Stimulated activated naive B cell treated with anti-CD40 and anti-IgM and Interleukin-4, amounts not matched to agents 10 μg/mL and 1 μg/mL and 100 μg/mL, for 72 hours (primary cell): ENCODE data around the gene CRTC1.
A peak's percentile ranks its signal among the peaks of the same experiment; 100 is the strongest.

ENCODE experiments used
- ATAC-seq, 2 donors: fragments of 150-1000 bp; cut with Tn5 transposase; replicated peaks; 2 replicates each; pipeline ENCODE4 v1.10.0; 2021; ENCODE audit warnings: moderate library complexity in 1 of 2
- DNase-seq: peaks from one replicate; pipeline ENCODE4 v3.0.0; 2021
- H3K27ac Mint-ChIP-seq: one replicate; pipeline ENCODE4 v1.8.0; 2022; ENCODE audit warnings: mild to moderate bottlenecking, mixed read lengths
- H3K27me3 Mint-ChIP-seq, 2 donors: one replicate each; pipeline ENCODE4 v1.8.0; 2022; ENCODE audit warnings: mixed read lengths in 2 of 2
- H3K36me3 Mint-ChIP-seq, 2 donors: one replicate each; pipeline ENCODE4 v1.8.0; 2022; ENCODE audit warnings: mixed read lengths in 2 of 2, mild to moderate bottlenecking in 1 of 2
- H3K4me1 Mint-ChIP-seq, 2 donors: one replicate each; pipeline ENCODE4 v1.8.0; 2022; ENCODE audit warnings: mixed read lengths in 2 of 2, mild to moderate bottlenecking in 1 of 2
- H3K4me3 Mint-ChIP-seq, 2 donors: one replicate each; pipeline ENCODE4 v1.8.0; 2022; ENCODE audit warnings: mild to moderate bottlenecking in 2 of 2, mixed read lengths in 2 of 2, moderate library complexity in 1 of 2
- H3K9me3 Mint-ChIP-seq, 2 donors: one replicate each; pipeline ENCODE4 v1.8.0; 2022; ENCODE audit warnings: mixed read lengths in 2 of 2, mild to moderate bottlenecking in 1 of 2

The CRTC1 gene

DNA sequence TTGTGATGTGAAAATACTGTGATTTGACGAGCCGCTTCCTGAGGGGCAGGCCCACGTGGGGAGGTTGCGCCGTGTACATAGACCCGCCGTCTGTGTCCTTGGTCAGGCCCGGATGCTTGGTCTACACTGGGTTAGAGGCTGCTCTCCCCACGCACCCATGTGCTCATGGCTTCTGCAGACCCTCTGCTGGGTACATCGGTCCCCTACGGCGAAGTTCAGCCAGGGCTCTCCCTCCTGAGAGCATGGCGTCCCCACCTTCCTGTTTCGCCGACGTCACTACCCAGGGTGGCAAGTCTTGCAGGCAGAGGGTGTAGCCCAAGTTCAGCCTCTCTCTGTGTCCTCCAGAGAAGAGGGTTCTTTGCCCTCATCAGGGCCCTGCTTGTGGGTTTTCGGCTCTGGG is 96.6 kb downstream of the CRTC1 start:
- peaks cover 9 to 14% of the 10 kb centered on the region in 2 donors for H3K27me3 Mint-ChIP-seq
- no peaks in the 10 kb centered on the region for H3K9me3 Mint-ChIP-seq
- no peak overlapping the region for H3K27ac Mint-ChIP-seq
- DNase-seq: no peak
- H3K4me1 Mint-ChIP-seq: peaks cover 14 to 20% of the 10 kb centered on the region in 2 donors
- no peak overlapping the region for H3K4me3 Mint-ChIP-seq
- peaks cover 2 to 3% of the 10 kb centered on the region in 2 donors for H3K36me3 Mint-ChIP-seq
- ATAC-seq: no peak

DNA sequence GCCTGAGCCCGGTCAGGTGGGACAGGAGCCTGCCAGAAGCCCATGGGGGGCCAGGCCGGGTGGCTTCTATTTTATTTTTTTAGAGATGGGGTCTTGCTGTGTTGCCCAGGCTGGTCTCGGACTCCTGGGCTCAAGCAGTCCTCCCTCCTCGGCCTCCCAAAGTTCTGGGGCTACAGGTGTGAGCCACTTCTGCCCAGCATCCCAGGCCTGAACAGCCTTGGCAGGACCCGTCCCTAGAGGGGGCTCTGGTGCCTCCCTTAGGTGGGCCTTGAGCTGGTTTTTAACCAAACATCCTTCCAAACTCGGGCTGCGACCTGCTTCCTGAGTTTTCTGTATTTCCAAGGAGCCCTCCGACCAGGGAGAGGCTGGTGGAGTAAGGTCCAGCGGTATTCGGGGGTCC is 97.2 kb downstream of the CRTC1 start:
- no peak for ATAC-seq
- Mint-ChIP-seq H3K4me3 (no peak overlapping the region), H3K27me3 (peaks cover 14 to 19% of the 10 kb centered on the region in 2 donors)

DNA sequence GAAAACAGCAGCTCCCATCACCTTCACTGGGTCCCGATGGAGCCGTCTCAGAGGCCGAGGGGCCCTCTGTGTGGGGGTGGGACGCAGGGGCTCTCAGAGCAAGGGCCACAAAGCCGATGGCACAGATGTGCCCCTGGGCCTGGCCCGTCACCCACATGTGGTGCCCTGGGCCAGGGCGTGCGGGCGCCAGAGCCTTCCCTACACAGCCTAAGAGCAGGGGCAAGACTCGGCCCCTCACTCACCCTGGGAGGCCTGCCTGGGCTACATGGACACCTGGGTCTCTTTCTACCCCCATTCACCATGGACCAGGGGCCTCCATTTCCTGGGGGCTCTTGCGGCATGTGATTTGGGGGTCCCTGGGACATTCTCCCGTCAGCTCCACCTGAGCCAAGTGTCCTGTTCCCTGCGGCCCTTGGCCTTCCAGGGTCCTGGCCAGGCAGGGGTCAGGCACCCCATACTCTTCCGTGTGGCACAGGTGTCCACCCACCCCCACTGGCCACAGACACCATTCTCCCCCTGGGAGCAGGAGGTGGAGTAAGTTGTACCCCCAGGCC is 97.6 kb downstream of the CRTC1 start:
- Mint-ChIP-seq H3K4me1 (peaks cover 22 to 31% of the 10 kb centered on the region in 2 donors), H3K27me3 (peaks cover 19 to 24% of the 10 kb centered on the region in 2 donors), H3K9me3 (peaks cover 0 to 1% of the 10 kb centered on the region in 2 donors), H3K4me3 (no peak overlapping the region), H3K36me3 (peaks cover 2 to 7% of the 10 kb centered on the region in 2 donors), H3K27ac (no peak overlapping the region)
- DNase-seq: no peak
- no peak for ATAC-seq

More for the DNA sequence above, 97.2 kb downstream of the CRTC1 start:
- DNase-seq: no peak
- H3K27ac Mint-ChIP-seq: no peak overlapping the region
- peaks cover 0 to 1% of the 10 kb centered on the region in 2 donors for H3K9me3 Mint-ChIP-seq
- H3K36me3 Mint-ChIP-seq: peaks cover 2 to 3% of the 10 kb centered on the region in 2 donors
- peaks cover 18 to 26% of the 10 kb centered on the region in 2 donors for H3K4me1 Mint-ChIP-seq

DNA sequence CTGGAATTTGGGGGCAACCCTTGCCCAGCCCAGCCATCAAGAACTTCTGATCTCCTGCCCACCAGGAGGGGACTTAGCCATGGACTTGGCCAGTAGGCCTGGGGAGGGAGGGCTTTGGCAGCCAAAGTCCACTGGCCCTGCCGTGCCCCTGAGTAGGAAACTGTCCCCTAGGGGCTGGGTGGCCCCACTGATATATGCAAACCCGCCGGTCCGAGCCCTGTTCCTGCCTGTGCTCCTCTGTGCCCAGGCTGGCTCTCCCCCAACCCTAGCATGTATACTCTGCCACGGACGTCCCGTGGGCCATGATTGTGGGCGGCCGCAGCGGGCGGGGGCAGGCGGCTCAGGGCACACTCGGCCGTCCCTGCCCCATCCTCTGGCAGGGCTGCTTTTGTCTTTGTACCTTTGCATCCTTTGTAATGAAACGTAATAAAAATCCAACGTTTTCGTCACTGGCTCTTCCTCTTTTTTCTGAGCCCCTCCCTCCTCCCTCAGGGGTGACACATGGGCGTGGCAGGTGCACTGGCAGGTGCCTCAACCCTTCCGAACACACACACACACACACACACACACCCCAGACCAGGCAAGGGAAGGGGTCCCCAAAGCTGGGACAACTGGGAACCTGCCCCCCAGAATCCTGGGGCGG is 98.5 kb downstream of the CRTC1 start:
- Mint-ChIP-seq H3K4me3 (no peak overlapping the region), H3K27me3 (peaks cover 28 to 33% of the 10 kb centered on the region in 2 donors), H3K36me3 (peaks cover 0 to 7% of the 10 kb centered on the region in 2 donors), H3K27ac (no peak overlapping the region), H3K9me3 (peaks cover 0 to 1% of the 10 kb centered on the region in 2 donors), H3K4me1 (peaks cover 22 to 35% of the 10 kb centered on the region in 2 donors)
- ATAC-seq: no peak
- no peak for DNase-seq

DNA sequence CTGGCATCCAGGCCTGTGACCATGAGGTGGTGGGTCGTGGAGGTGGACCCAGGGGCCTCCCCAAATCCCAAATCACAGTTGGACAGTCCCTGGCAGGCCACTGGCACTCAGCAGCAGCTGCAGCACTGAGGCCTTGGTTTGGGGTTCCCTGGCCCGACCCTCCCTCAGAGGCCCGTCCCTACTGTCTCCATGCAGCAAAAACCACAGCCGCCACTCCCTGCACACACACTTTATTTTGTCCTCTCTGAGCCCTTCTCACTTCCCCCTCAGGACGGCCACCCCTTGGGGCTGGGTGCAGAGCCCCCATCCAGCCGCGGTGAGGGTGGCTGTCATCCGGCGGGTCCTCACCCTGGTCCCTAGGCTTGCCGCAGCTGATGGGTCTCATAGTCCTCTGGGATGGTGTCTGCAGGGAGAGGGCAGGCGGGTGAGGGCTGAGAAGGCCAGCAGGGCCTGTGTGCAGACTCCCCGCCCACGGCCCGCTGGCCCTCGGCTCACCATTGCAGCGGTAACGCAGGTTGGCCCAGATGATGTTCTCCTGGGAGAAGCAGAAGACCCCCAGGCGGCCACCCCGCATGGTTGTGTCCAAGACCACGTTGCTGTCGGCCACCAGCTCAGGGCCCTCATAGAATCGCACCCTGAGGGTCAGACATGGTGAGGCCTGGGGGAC is 99.2 kb downstream of the CRTC1 start:
- H3K27me3 Mint-ChIP-seq: peaks cover 35 to 40% of the 10 kb centered on the region in 2 donors
- H3K4me3 Mint-ChIP-seq: no peak overlapping the region

DNA sequence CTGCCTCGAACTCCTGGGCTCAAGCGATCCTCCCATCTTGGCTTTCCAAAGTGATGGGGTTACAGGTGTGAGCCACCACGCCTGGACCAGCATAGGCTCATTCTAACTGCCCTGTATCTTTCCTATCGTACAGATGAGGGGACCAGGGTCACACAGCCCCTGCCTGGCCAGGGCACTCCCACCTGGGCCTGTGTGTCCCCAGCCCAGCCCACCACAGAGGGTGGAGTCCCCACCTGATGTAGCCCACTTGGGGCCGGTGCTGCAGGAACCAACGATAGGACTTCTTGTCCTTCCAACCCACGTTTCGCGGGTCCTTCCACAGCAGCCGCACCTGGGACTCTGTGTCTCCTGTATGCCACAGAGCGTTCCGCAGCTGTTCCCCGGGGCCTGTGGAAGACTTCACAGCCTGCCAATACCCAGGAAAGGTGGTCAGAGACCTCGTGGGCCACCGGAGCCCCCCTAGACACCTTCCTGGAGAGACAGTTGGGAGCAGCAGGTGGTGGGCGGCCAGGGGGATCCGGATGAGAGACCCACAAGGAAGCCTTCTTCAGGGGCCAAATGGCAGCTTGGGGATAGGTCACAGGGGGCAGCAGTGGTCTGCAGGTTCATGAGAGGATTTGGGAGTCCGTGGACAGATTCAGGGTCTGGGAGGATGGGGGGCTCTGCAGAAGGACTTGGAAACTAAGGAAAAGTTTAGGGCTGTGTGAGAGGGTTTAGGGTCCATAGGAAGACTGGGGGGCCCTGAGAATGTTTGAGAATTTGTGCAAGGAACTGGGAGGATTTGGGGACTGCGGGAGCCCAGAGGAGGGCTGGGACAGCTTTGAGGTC is 100.7 kb downstream of the CRTC1 start:
- no peak for DNase-seq
- peaks cover 45 to 55% of the 10 kb centered on the region in 2 donors for H3K27me3 Mint-ChIP-seq

More for the DNA sequence above, 99.2 kb downstream of the CRTC1 start:
- H3K36me3 Mint-ChIP-seq: peaks cover 0 to 6% of the 10 kb centered on the region in 2 donors
- peaks cover 28 to 40% of the 10 kb centered on the region in 2 donors for H3K4me1 Mint-ChIP-seq
- ATAC-seq (no peak), DNase-seq (no peak)
- H3K9me3 Mint-ChIP-seq: peaks cover 0 to 1% of the 10 kb centered on the region in 2 donors
- no peak overlapping the region for H3K27ac Mint-ChIP-seq

DNA sequence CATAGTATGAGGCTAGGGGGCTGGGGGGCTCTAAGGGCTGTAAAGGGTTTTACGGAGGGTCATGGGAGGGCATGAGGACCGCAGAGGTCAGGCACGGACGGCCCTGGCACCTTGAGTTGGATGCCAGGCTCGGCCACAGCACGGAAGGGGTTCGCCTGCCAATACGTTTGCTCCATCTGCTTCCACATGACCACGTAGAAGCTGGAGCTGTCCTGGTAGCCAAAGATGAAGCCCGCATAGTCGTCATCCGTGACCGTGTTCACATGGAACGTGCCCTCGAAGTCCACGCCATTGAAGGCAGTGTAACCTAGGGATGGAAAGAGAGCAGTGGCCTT is 101.3 kb downstream of the CRTC1 start:
- Mint-ChIP-seq H3K4me1 (peaks cover 35 to 51% of the 10 kb centered on the region in 2 donors), H3K9me3 (peaks cover 0 to 1% of the 10 kb centered on the region in 2 donors), H3K4me3 (no peak overlapping the region), H3K27ac (no peak overlapping the region), H3K27me3 (peaks cover 51 to 61% of the 10 kb centered on the region in 2 donors), H3K36me3 (peaks cover 0 to 9% of the 10 kb centered on the region in 2 donors)
- ATAC-seq: no peak
- no peak for DNase-seq

More for the DNA sequence above, 100.7 kb downstream of the CRTC1 start:
- ATAC-seq: no peak
- H3K4me1 Mint-ChIP-seq: peaks cover 33 to 45% of the 10 kb centered on the region in 2 donors
- H3K36me3 Mint-ChIP-seq: peaks cover 0 to 8% of the 10 kb centered on the region in 2 donors
- no peak overlapping the region for H3K27ac Mint-ChIP-seq
- no peak overlapping the region for H3K4me3 Mint-ChIP-seq
- H3K9me3 Mint-ChIP-seq: peaks cover 0 to 1% of the 10 kb centered on the region in 2 donors

DNA sequence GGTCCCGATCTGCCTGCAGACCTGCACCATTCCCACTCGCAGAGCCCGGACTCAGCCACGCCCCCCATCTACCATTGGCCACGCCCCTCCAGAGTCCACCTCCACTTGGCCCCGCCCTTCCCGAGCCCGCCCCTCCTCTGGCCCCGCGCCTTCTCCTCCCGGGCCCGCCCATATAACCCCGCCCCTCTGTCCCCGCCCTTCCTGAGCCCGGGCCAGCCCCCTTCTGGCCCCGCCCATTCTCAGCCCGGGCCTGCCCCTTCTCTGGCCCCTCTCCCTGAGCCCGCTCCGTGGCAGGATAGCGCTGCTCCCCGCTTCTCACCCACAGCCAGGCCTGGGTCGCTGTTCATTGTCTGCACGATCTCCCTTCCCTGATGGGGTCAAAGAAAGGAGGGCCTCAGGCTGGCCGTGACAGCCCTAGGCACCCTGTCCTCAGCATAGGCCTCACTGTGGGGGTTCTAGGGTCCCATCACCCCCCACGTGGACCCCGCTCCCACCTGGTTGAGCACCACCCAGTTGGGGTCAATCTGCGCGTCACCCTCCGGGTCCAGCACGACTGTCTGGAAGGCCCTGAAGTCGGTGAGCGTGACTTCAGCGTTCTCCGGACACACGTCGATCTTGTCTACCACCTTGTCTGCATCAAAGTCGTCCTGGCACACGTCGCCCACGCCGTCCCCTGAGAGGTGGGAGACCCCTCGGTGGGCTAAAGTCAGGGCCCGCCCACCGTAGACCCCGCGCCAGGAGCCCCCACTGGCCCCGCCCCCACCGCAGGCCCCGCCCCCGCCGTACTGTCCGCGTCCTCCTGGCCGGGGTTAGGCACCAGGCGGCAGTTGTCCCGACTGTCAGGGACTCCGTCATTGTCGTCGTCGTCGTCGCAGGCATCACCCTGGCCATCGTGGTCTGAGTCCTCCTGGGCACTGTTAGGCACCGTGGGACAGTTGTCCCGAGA is 102.0 kb downstream of the CRTC1 start:
- peak; percentile 55 to 62 for ATAC-seq
- Mint-ChIP-seq H3K4me3 (peak overlapping the region; percentile 44 to 56), H3K36me3 (peaks cover 0 to 9% of the 10 kb centered on the region in 2 donors), H3K27ac (peak overlapping the region; percentile 49), H3K4me1 (peaks cover 39 to 58% of the 10 kb centered on the region in 2 donors), H3K27me3 (peaks cover 56 to 68% of the 10 kb centered on the region in 2 donors), H3K9me3 (peaks cover 0 to 1% of the 10 kb centered on the region in 2 donors)
- DNase-seq: peak; percentile 27

DNA sequence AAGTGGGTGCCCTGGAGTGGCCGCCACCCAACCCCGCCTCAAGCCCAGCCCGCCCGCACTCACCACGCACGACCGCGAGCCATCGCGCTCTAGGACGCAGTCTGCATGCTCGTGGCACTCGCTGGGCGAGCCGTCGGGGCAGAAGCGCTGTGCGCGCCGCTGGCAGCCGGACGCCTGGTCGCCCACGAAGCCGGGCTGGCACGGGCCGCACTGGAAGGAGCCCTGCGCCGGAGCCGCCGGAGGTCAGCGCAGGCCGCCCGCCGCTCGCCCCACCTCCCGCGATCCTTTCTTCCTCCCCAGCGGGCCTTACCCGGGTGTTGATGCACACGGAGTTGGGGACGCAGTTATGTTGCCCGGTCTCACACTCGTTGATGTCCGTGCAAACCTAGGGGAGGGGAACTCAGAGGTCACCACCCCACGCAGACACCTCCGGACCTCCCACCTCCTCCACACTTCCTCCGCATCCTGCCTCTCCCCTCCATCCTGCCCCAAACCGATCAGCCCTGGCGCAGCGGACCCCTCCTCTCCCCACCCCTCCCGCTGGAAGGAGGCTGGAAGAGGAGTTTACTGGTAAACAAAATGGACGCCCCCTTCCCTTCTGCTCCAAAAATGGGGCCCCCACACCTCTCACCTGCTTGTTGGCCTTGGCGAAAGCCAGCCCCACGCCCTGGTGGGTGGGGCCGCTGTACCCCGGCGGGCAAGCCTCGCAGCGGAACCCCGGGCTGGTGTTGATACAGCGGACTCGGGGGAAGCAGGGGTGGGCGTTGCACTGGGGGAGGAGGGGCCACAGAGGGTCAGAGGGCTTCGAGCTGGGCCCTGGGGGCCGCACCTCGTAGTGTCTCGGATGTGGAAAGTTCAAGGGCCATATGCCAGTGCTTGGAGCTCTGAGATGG is 105.3 kb downstream of the CRTC1 start:
- no peak for DNase-seq
- peak overlapping the region; percentile 80 to 87 for H3K4me3 Mint-ChIP-seq
- peaks cover 0 to 9% of the 10 kb centered on the region in 2 donors for H3K36me3 Mint-ChIP-seq
- H3K27me3 Mint-ChIP-seq: peaks cover 76 to 93% of the 10 kb centered on the region in 2 donors
- ATAC-seq: no peak
- peaks cover 0 to 1% of the 10 kb centered on the region in 2 donors for H3K9me3 Mint-ChIP-seq
- H3K4me1 Mint-ChIP-seq: peaks cover 38 to 56% of the 10 kb centered on the region in 2 donors
- H3K27ac Mint-ChIP-seq: peak overlapping the region; percentile 59

DNA sequence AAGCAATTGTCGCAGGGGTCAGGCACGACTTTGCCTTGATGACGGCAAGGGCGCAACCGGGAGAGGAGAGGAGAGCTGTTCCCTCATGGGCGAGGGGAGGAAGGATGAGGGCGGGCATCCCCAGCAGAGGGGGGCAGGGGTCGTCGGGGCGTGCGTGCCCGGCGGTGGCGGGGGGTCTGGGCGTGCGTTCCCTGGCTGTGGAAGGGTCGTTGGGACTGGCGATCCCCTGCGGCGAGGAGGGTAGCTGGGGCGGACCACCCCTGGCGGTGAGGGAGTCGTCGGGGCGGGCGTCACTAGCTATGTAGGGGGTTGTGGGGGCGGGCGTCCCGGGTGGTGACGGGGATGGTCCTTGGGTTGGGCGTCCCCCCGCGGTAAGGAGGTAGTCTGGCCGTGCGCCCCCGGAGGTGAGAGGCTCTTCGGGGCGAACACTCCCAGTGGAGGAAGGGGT is 106.0 kb downstream of the CRTC1 start:
- no peak for ATAC-seq
- Mint-ChIP-seq H3K27ac (peak overlapping the region; percentile 59), H3K4me3 (peak overlapping the region; percentile 80 to 87), H3K27me3 (peaks cover 74 to 90% of the 10 kb centered on the region in 2 donors), H3K36me3 (peaks cover 0 to 9% of the 10 kb centered on the region in 2 donors), H3K4me1 (peaks cover 33 to 56% of the 10 kb centered on the region in 2 donors), H3K9me3 (peaks cover 0 to 1% of the 10 kb centered on the region in 2 donors)
- DNase-seq: no peak

DNA sequence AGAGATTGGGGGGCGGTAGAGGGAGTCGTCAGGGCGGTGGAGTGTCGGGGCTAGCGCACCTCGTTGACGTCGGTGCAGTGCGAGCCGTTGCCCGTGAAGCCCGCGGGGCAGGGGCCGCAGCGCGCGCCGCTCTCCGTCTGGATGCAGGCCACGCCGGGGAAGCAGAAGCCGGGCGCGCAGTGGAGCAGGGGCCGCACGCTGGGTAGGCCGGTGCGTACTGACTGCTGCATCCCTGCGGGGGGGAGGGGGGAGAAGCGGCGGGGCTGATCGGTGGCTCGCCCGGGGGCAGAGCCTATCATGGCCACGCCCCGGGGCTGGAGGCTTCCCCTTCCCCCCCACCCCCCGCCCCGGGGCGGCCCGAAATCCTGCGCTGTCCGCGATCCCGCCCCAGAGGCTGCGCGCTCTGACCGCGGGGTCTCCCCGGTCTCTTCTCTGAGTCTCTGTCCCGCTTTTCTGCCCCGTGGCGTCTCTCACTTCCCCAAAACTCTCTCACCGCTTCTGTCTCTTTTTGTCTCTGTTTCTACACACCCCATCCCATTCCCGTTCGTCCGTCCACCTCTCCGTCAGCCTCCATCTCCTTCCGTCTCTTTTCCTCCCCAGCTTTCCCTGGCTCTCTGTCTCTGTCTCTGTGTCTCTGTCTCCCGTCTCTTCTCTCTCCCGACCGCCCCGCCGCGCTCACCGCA is 106.5 kb downstream of the CRTC1 start:
- peak overlapping the region; percentile 79 for H3K27ac Mint-ChIP-seq

More for the DNA sequence above, 106.5 kb downstream of the CRTC1 start:
- Mint-ChIP-seq H3K9me3 (peaks cover 0 to 1% of the 10 kb centered on the region in 2 donors), H3K27me3 (peaks cover 71 to 84% of the 10 kb centered on the region in 2 donors), H3K36me3 (peaks cover 0 to 9% of the 10 kb centered on the region in 2 donors), H3K4me3 (peak overlapping the region; percentile 80 to 87), H3K4me1 (peaks cover 30 to 55% of the 10 kb centered on the region in 2 donors)
- peak; percentile 67 to 69 for ATAC-seq
- DNase-seq: peak; percentile 33
